ENCODE results near the gene FAM171A1.

DNA sequence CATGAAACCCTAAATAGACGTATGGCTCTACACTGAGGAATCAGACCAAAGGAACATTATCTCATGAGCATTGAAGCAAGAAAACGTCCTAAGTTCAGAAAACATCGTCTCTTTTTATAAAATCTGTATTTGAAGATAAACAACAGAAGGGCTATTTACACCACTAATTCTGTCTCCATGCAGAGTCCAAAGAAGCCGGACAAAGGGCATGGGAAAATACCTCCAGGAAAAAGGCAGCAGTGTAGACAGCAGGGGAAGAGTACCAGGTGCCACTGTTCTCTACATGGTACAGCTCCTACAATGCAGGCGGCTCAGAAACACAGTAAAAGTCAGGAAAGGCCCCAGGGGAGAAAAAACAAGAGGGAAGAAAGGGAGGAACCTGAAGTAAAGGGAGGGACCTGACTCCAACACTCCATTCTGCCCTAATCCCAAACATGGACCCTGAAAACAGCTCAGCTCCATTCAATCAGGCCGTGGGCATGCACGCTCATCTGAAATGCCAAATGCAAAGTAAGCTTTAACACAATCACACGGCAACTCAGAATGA is 17.5 kb downstream of the FAM171A1 start:
- TF ChIP-seq, protein P1, sequence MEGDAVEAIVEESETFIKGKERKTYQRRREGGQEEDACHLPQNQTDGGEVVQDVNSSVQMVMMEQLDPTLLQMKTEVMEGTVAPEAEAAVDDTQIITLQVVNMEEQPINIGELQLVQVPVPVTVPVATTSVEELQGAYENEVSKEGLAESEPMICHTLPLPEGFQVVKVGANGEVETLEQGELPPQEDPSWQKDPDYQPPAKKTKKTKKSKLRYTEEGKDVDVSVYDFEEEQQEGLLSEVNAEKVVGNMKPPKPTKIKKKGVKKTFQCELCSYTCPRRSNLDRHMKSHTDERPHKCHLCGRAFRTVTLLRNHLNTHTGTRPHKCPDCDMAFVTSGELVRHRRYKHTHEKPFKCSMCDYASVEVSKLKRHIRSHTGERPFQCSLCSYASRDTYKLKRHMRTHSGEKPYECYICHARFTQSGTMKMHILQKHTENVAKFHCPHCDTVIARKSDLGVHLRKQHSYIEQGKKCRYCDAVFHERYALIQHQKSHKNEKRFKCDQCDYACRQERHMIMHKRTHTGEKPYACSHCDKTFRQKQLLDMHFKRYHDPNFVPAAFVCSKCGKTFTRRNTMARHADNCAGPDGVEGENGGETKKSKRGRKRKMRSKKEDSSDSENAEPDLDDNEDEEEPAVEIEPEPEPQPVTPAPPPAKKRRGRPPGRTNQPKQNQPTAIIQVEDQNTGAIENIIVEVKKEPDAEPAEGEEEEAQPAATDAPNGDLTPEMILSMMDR (IDR thresholded peaks at IDR 0.05) = no peak
- TF ChIP-seq POLR2A (IDR thresholded peaks at IDR 0.05) = no peak

All from uterus (tissue), 2 donors.